GM21619 (cell line): ENCODE data around the gene GTF2E1.
"Not testable (repeated sequence)": the region's sequence is repeated elsewhere in the genome, so short reads cannot be mapped to it uniquely, and the experiment has no call there.

ENCODE experiments used
- ATAC-seq: cut with Tn5 transposase; IDR thresholded peaks from one replicate; pipeline ENCODE4 v1.9.1; 2021; ENCODE audit not compliant: unreplicated experiment

GTF2E1 gene

DNA sequence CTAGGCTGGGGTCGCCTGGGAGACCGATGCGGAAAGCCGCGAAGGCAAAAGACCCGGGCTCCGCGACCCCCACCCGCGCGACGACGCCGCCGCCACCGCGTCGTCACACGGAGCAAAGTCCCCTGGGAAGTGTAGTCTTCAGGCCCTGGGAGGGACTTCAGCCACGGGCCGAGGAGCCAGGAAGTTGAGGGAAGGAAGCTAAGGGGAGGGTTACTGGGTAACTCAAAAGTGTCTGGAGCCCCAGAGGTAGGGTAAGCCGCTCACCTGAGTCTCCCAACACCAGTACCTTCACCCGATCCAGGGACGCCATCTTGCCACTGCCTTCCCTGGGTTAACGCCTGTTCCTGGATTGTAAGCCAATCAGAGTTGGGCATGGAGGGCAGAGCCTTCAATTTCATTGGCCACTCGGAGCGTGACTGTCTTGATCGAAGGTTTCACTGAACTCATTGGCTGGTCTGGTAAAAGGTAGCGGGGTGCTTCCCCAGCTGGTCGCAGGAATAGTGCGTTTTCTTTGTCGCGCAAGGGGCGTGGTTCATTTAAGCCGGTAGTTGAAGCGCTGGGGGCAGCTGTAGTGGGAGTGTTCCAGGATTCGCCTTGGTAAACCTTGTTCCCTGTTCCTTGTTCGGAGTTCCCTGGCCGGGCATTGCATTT, at the start of gene GTF2E1, which contains the start of gene RABL3:
Gene GTF2E1 (plus strand): TSS at position 547 of the 651 bp plus-strand sequence. CDS start 7,809 bp downstream, outside the sequence.
Gene RABL3 (minus strand): TSS at position 319 of the 651 bp plus-strand sequence. CDS start 9 bp downstream, at position 310.
- ATAC-seq, result peak; percentile 97

- ATAC-seq, result no peak
Measured at GRCh38 chr3:120693439-120694171, 48.9 kb upstream of the GTF2E1 start.

- ATAC-seq, result no peak
Measured at GRCh38 chr3:120699333-120699732, 43.2 kb upstream of the GTF2E1 start.

DNA sequence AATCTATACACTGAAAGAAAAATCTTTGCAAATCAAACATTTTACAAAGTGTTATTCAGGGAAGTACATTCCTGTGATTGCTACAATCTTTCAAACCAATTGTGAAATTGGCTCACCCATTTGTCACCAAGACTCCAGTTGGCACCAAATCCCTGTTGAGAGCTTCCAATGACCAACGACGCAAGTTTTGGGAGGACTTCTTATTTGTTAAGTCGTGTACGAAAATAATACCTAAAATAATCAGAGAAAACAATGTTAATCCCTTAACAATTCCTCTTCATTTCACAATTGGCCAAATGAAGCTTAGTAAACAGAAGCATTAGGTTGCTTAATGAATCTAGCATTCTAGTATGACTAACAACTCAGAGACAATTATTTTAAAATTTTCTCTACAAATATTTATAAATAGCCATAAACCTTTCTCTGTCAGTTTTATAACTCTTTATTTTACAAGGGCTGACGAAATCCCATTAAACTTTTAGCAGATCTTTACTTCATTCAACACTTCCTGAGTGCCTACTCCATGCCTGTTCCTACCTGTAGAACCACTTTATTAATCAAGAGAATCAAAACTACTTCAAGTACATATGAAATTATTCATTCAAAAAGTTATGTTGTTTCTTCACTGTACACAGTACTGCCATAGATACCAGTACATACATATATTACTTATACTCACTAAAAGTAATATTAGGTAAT, 36.5 kb upstream of the GTF2E1 start:
- no peak for ATAC-seq

GRCh38 chr3:120706950-120707349, 35.6 kb upstream of the GTF2E1 start:
- ATAC-seq, result no peak

GRCh38 chr3:120708408-120708807, 34.1 kb upstream of the GTF2E1 start:
- ATAC-seq, result no peak

GRCh38 chr3:120710369-120710768, 32.2 kb upstream of the GTF2E1 start:
- ATAC-seq, result no peak

- no peak for ATAC-seq
Measured at GRCh38 chr3:120713262-120713661, 29.3 kb upstream of the GTF2E1 start.

DNA sequence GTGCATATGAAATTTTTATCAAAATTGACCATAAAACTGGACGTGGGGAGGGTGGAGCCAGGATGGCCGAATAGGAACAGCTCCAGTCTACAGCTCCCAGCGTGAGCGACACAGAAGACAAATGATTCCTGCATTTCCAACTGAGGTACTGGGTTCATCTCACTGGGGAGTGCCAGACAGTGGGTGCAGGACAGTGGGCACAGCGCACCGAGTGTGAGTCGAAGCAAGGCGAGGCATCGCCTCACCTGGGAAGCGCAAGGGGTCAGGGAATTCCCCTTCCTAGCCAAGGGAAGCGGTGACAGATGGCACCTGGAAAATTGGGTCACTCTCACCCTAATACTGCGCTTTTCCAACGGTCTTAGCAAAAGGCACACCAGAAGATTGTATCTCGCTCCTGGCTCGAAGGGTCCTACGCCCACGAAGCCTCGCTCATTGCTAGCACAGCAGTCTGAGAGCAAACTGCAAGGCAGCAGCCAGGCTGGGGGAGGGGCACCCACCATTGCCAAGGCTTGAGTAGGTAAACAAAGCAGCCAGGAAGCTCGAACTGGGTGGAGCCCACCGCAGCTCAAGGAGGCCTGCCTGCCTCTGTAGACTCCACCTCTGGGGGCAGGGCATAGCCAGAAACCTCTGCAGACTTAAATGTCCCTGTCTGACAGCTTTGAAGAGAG, 23.2 kb upstream of the GTF2E1 start:
- ATAC-seq, result not testable (repeated sequence)

DNA sequence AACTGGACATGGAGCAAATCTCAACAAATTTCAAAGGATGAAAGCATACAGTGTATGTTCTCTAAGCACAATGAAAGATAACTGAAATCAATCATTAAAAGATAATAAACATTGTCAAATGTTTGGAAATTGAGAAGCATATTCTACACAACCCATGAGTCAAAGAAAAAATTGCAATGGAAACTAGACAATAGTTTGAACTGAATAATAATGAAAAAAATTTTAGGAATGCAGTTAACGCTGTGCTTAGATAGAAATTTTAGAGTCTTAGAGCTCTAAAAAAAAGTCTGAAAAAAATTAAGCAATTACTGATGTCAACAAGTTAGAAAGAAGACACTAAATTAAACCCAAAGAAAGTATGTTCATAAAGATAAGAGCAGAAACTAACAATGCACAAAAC, 15.8 kb upstream of the GTF2E1 start:
- no peak for ATAC-seq

- no peak for ATAC-seq
Measured at GRCh38 chr3:120730576-120731542, 11.7 kb upstream of the GTF2E1 start.

DNA sequence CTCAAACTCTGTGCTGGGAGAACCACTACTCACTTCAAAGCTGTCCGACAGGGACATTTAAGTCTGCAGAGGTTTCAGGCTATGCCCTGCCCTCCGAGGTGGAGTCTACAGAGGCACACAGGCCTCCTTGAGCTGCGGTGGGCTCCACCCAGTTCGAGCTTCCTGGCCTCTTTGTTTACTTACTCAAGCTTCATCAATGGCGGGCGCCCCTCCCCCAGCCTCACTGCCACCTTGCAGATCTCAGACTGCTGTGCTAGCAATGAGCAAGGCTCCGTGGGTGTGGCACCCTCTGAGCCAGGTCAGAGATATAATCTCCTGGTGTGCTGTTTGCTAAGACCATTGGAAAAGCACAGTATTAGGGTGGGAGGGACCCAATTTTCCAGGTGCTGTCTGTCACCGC, 4.5 kb upstream of the GTF2E1 start:
- not testable (repeated sequence) for ATAC-seq

GRCh38 chr3:120741320-120741719, 1.2 kb upstream of the GTF2E1 start:
- no peak for ATAC-seq

GRCh38 chr3:120741837-120742197, 727 bp upstream of the GTF2E1 start:
- ATAC-seq, result peak; percentile 12

DNA sequence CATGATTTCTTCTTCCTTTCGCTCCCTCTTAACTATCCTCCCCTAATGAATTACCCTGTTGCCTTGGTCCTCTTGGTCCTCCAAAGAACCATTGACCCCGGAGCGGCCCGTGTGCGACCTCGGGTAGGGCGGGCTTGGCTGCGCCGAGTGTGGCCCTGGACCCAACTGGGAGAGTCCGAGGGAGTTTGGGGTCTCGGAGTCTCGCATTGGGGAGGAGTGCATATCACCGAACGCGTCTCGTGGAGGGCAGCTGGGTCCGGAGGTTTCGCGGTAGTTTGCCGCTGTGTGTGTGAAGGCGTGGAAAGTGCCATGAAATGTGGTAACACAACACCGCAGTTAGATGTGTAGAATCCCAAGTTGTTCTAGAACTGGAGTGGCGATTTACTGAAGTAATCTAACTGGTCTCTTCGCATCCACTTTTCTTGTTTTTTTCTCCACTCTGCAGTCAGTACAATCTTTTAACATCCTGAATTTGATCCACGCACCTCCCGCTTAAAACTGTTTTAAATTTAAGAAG, 363 bp downstream of the GTF2E1 start:
- peak; percentile 17 for ATAC-seq

DNA sequence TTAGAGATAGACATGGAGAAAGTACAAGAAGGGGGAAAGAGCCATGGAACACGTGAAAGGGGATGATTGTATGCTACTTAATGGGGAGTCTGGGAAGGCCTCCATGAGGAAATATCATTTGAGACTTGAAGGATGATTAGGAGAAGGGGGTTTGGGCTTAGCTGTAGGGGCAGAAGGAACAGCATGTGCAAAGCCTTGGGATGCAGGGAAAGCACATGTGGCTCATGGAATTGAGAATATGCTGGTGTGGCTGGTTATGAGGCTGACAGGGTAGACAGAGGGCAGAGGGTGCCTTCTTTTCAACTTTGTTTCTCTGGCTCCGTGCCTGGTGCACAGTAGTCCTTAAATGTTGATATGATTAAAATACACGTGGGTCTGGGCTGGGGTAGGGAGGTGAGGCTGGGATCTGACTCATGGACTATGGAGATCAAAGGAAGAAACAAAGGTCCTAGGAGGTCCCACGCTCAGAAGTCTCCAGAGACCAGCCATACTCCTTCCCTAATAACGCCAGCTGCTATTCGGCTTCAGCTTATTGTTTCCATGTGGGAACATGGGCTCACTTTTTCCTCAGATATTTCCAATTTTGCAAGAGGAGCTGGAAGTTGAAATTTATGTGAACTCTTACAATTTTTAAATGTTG, 1.1 kb downstream of the GTF2E1 start:
- no peak for ATAC-seq

GRCh38 chr3:120745466-120745865, 2.9 kb downstream of the GTF2E1 start:
- no peak for ATAC-seq

GRCh38 chr3:120749843-120750242, 7.3 kb downstream of the GTF2E1 start:
- peak; percentile 51 for ATAC-seq

GRCh38 chr3:120752230-120752629, 9.7 kb downstream of the GTF2E1 start:
- ATAC-seq, result no peak
